Measurements from ENCODE around the gene GBP1.
"Not testable (repeated sequence)": the region's sequence is repeated elsewhere in the genome, so short reads cannot be mapped to it uniquely, and the experiment has no call there.

The GBP1 gene

DNA sequence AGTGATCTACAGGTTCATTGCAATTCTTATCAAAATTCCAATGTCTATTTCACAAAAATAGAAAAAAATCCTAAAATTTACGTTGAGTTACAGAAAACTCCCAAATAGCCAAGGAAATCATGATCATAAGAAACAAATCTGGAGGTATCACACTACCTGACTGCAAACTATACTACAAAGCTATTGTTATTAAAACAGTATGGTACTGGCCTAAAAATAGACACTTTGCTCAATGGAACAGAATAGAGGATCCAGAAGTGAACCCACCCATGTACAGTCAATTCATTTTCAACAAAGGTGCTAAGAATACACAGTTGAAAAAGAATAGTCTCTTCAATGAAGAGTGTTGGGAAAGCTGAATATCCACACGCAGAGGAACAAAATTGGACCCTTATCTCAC is 30.7 kb upstream of the GBP1 start:
- Histone ChIP-seq H3K9me3 (ENCODE audit: low read depth, low read length) (no peaks in the 10 kb centered on the region), H3K36me3 (ENCODE audit: insufficient read depth, low read length) (no peaks in the 10 kb centered on the region), H3K9ac (ENCODE audit: insufficient read length) (no peak overlapping the region), H3K4me3 (no peak overlapping the region), H3K27ac (no peak overlapping the region)
- TF ChIP-seq FOXP2 (optimal IDR thresholded peaks at IDR 0.05; ENCODE audit: control extremely low read depth, extremely low read length, insufficient read depth): no peak
- no peak for TF ChIP-seq POLR2AphosphoS5 (IDR thresholded peaks at IDR 0.05; ENCODE audit: borderline replicate concordance, low read depth, low read length)
- no peak for TF ChIP-seq EZH2 (IDR thresholded peaks at IDR 0.05)
- no peak for DNase-seq (ENCODE audit: low read depth, low spot score)

DNA sequence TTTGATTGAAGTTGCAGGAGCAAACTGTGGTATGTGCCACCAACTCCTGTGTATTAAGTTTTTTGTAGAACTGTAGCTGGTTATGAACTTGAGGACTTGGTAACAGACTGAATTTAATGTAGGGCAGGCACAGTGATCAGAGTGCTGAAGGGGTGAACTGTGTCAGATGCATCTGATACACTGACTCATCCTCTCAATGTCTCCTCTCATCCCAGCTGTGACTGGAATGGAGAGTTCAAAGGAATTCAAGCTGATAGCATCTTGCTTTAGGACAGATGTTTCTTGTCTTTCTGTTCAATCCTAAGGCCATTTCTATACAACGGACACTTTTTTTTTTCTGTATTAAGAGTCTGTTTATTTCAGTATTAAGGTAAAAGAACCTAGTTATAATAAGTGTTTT is 25.0 kb upstream of the GBP1 start:
- Histone ChIP-seq H3K4me3 (no peak overlapping the region), H3K9me3 (ENCODE audit: low read depth, low read length) (no peaks in the 10 kb centered on the region), H3K36me3 (ENCODE audit: insufficient read depth, low read length) (no peaks in the 10 kb centered on the region)

DNA sequence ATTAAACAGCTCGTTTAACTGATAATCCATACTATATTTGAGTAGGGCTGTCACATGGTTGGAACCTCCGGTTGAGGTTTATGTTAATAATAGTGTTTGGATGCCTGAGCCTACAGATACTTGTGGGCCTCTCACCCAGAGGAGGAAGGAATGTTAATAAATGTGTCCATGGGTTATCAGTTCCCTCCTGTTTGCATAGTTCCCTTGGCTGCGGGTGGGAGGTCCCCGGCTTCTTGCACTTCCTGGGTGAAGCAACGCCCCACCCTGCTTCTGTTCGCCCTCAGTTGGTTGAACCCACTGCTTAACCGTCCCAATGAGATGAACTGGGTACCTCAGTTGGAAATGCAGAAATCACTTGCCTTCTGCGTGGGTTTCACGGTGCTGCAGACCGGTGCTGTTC is 23.6 kb upstream of the GBP1 start:
- Histone ChIP-seq H3K36me3 (ENCODE audit: insufficient read depth, low read length) (no peaks in the 10 kb centered on the region), H3K4me3 (no peak overlapping the region), H3K9me3 (ENCODE audit: low read depth, low read length) (no peaks in the 10 kb centered on the region), H3K27ac (no peak overlapping the region), H3K9ac (ENCODE audit: insufficient read length) (no peak overlapping the region)
- no peak for DNase-seq (ENCODE audit: low read depth, low spot score)
- TF ChIP-seq EZH2 (IDR thresholded peaks at IDR 0.05) (no peak), FOXP2 (optimal IDR thresholded peaks at IDR 0.05; ENCODE audit: control extremely low read depth, extremely low read length, insufficient read depth) (no peak), POLR2AphosphoS5 (IDR thresholded peaks at IDR 0.05; ENCODE audit: borderline replicate concordance, low read depth, low read length) (no peak)

More for the DNA sequence above, 25.0 kb upstream of the GBP1 start:
- no peak overlapping the region for H3K27ac ChIP-seq
- TF ChIP-seq EZH2 (IDR thresholded peaks at IDR 0.05) (no peak), POLR2AphosphoS5 (IDR thresholded peaks at IDR 0.05; ENCODE audit: borderline replicate concordance, low read depth, low read length) (no peak), FOXP2 (optimal IDR thresholded peaks at IDR 0.05; ENCODE audit: control extremely low read depth, extremely low read length, insufficient read depth) (no peak)
- no peak for DNase-seq (ENCODE audit: low read depth, low spot score)
- no peak overlapping the region for H3K9ac ChIP-seq (ENCODE audit: insufficient read length)

DNA sequence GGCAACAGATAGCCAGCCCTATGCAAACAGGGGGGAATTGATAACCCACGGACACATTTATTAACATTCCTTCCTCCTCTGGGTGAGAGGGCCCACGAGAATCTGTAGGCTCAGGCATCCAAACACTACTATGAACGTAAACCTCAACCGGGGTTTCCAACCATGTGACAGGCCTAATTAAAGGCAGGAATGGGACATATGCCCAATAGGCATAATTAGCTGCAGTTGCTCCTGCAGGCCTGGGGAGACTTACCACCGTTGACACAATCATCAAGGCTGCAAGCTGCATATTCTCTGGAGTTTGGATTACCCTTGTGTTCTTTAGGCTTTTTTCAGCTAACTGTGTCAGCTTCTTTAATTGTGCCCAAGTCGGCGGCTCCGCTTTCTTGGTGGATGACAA is 22.2 kb upstream of the GBP1 start:
- no peak for DNase-seq (ENCODE audit: low read depth, low spot score)
- H3K36me3 ChIP-seq (ENCODE audit: insufficient read depth, low read length): no peaks in the 10 kb centered on the region
- H3K9me3 ChIP-seq (ENCODE audit: low read depth, low read length): no peaks in the 10 kb centered on the region
- H3K9ac ChIP-seq (ENCODE audit: insufficient read length): no peak overlapping the region
- TF ChIP-seq EZH2 (IDR thresholded peaks at IDR 0.05): no peak
- no peak for TF ChIP-seq POLR2AphosphoS5 (IDR thresholded peaks at IDR 0.05; ENCODE audit: borderline replicate concordance, low read depth, low read length)
- TF ChIP-seq FOXP2 (optimal IDR thresholded peaks at IDR 0.05; ENCODE audit: control extremely low read depth, extremely low read length, insufficient read depth): no peak
- no peak overlapping the region for H3K4me3 ChIP-seq
- H3K27ac ChIP-seq: no peak overlapping the region

DNA sequence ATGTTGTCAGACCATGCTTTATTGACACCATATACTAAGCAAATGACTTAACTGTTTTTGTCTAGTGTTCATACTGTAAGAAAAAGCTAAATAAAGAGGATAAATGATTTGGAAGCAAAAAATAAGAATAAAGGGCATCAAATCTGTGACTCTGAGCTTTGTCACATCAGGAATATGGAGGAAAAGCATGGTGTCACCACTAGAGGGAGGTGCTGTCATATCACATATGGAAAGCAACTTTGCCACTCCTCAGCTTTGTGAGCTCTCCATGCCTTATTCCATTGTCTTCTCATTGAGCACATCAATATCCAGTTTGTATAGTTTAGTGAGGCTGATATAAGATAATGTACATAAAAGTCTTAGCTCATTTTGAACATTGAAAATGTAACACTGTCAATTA is 20.8 kb upstream of the GBP1 start:
- Histone ChIP-seq H3K4me3 (no peak overlapping the region), H3K9ac (ENCODE audit: insufficient read length) (no peak overlapping the region), H3K36me3 (ENCODE audit: insufficient read depth, low read length) (no peaks in the 10 kb centered on the region), H3K9me3 (ENCODE audit: low read depth, low read length) (no peaks in the 10 kb centered on the region), H3K27ac (no peak overlapping the region)
- peak; percentile 42 for DNase-seq (ENCODE audit: low read depth, low spot score)
- TF ChIP-seq POLR2AphosphoS5 (IDR thresholded peaks at IDR 0.05; ENCODE audit: borderline replicate concordance, low read depth, low read length): no peak
- TF ChIP-seq EZH2 (IDR thresholded peaks at IDR 0.05): no peak
- TF ChIP-seq FOXP2 (optimal IDR thresholded peaks at IDR 0.05; ENCODE audit: control extremely low read depth, extremely low read length, insufficient read depth): no peak

DNA sequence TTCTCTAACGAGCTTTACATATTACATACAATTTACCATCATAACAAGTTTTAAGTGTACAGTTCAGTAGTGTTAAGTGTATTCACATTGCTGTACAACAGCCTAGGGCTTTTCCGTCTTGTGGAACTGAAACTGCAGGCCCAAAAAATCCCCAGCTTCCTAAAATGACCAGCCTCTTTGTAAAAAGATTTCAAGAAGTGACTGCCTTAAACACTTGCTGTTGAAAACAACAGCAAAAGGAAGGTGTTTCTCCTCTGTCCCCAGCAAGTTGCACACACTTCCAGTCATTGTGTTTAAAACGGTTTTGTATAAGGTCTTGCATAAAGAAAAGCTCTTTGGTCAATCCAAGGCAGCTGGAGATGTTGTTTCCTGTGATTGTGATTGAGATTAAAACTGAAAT is 16.0 kb upstream of the GBP1 start:
- DNase-seq (ENCODE audit: low read depth, low spot score): no peak
- H3K36me3 ChIP-seq (ENCODE audit: insufficient read depth, low read length): no peaks in the 10 kb centered on the region
- no peak overlapping the region for H3K9ac ChIP-seq (ENCODE audit: insufficient read length)
- H3K27ac ChIP-seq: no peak overlapping the region
- no peaks in the 10 kb centered on the region for H3K9me3 ChIP-seq (ENCODE audit: low read depth, low read length)
- H3K4me3 ChIP-seq: no peak overlapping the region
- TF ChIP-seq FOXP2 (optimal IDR thresholded peaks at IDR 0.05; ENCODE audit: control extremely low read depth, extremely low read length, insufficient read depth) (no peak), EZH2 (IDR thresholded peaks at IDR 0.05) (no peak), POLR2AphosphoS5 (IDR thresholded peaks at IDR 0.05; ENCODE audit: borderline replicate concordance, low read depth, low read length) (no peak)

DNA sequence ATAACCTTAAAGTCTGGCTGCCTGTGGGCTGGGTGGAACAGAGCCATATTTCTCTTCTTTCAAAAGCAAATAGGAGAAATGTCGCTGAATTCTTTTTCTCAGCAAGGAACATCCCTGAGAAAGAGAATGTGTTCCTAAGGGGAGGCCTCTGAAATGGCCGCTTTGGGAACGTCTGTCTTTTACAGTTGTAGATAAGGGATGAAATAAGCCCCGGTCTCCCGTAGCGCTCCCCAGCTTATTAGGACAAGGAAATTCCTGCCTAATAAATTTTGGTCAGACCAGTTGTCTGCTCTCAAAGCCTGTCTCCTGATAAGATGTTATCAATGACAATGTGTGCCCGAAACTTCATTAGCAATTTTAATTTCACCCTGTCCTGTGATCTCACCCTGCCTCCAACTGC is 15.1 kb upstream of the GBP1 start:
- not testable (repeated sequence) for H3K36me3 ChIP-seq (ENCODE audit: insufficient read depth, low read length); H3K27ac ChIP-seq; DNase-seq (ENCODE audit: low read depth, low spot score); H3K9me3 ChIP-seq (ENCODE audit: low read depth, low read length); H3K9ac ChIP-seq (ENCODE audit: insufficient read length); H3K4me3 ChIP-seq

DNA sequence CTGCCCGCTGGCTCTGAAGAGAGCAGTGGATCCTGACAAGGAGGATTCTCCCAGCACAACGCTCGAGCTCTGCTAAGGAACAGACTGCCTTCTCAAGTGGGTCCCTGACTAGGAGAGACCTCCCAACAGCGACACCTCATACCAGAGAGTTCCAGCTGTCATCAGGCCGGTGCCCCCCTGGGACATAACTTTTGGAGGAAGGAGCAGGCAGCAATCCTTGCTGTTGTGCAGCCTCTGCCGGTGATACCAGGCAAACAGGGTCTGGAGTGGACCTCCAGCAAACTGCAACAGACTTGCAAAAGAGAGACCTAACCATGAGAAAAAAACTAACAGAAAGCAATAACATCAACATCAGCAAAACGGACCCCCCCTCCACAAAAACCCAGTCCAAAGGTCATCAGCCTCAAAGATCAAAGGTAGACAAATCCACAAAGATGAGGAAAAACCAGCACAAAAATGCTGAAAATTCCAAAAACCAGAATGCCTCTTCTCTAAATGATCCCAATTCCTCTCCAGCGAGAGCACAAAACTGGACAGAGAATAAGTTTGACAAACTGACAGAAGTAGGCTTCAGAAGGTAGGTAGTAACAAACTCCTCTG is 7.6 kb upstream of the GBP1 start:
- H3K27ac ChIP-seq; H3K36me3 ChIP-seq (ENCODE audit: insufficient read depth, low read length); DNase-seq (ENCODE audit: low read depth, low spot score); H3K9ac ChIP-seq (ENCODE audit: insufficient read length); H3K9me3 ChIP-seq (ENCODE audit: low read depth, low read length); H3K4me3 ChIP-seq: not testable (repeated sequence)

DNA sequence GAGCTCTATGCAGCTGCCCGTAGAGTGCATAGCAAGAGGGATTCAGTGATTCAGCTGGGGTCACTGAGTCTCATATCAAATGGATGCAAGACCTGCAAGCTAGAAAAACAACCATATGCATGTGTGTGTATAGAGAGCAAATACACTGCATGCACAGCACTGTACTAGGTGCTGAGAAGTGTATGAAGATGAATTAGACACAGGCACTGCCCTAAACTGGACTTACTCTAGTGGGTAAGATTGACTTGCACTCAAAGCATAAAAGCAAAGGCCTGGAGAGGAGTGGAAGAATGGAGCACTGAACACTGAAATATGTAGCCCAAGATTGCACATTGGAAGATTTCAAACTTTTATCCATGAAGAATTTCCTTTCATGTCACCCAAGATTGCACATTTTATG is 5.5 kb upstream of the GBP1 start:
- TF ChIP-seq POLR2AphosphoS5 (IDR thresholded peaks at IDR 0.05; ENCODE audit: borderline replicate concordance, low read depth, low read length) (no peak), FOXP2 (optimal IDR thresholded peaks at IDR 0.05; ENCODE audit: control extremely low read depth, extremely low read length, insufficient read depth) (no peak), EZH2 (IDR thresholded peaks at IDR 0.05) (no peak)
- Histone ChIP-seq H3K36me3 (ENCODE audit: insufficient read depth, low read length) (no peaks in the 10 kb centered on the region), H3K9me3 (ENCODE audit: low read depth, low read length) (no peaks in the 10 kb centered on the region), H3K9ac (ENCODE audit: insufficient read length) (no peak overlapping the region), H3K4me3 (no peak overlapping the region), H3K27ac (no peak overlapping the region)
- DNase-seq (ENCODE audit: low read depth, low spot score): no peak

All from SK-N-MC (cell line).